Stimulated activated effector memory CD8-positive, alpha-beta T cell treated with anti-CD3 and anti-CD28 coated beads, Interleukin-12 subunit alpha, Interleukin-12 subunit beta, amount 100 ng/mL, for 72 hours (primary cell): ENCODE measurements around the gene FNIP2.
A peak's percentile ranks its signal among the peaks of the same experiment; 100 is the strongest.
"Not testable (repeated sequence)": the region's sequence is repeated elsewhere in the genome, so short reads cannot be mapped to it uniquely, and the experiment has no call there.

Source experiments
- ATAC-seq: fragments of 150-1000 bp; cut with Tn5 transposase; 2 replicates; pipeline ENCODE4 v1.10.0; 2021
- DNase-seq, 2 donors: peaks; one replicate each; pipeline ENCODE4 v3.0.0; 2021 to 2022; ENCODE audit warnings: low spot score in 2 of 2
- H3K27ac Mint-ChIP-seq: one replicate; pipeline ENCODE4 v1.8.0; 2022; ENCODE audit warnings: mild to moderate bottlenecking, mixed read lengths
- H3K36me3 Mint-ChIP-seq: one replicate; pipeline ENCODE4 v1.8.0; 2022; ENCODE audit warnings: mild to moderate bottlenecking, mixed read lengths
- H3K4me1 Mint-ChIP-seq: one replicate; pipeline ENCODE4 v1.8.0; 2022; ENCODE audit warnings: mixed read lengths
- H3K4me3 Mint-ChIP-seq: one replicate; pipeline ENCODE4 v1.8.0; 2022; ENCODE audit warnings: mild to moderate bottlenecking, mixed read lengths
- H3K9me3 Mint-ChIP-seq: one replicate; pipeline ENCODE4 v1.8.0; 2022; ENCODE audit warnings: mixed read lengths

Gene FNIP2

DNA sequence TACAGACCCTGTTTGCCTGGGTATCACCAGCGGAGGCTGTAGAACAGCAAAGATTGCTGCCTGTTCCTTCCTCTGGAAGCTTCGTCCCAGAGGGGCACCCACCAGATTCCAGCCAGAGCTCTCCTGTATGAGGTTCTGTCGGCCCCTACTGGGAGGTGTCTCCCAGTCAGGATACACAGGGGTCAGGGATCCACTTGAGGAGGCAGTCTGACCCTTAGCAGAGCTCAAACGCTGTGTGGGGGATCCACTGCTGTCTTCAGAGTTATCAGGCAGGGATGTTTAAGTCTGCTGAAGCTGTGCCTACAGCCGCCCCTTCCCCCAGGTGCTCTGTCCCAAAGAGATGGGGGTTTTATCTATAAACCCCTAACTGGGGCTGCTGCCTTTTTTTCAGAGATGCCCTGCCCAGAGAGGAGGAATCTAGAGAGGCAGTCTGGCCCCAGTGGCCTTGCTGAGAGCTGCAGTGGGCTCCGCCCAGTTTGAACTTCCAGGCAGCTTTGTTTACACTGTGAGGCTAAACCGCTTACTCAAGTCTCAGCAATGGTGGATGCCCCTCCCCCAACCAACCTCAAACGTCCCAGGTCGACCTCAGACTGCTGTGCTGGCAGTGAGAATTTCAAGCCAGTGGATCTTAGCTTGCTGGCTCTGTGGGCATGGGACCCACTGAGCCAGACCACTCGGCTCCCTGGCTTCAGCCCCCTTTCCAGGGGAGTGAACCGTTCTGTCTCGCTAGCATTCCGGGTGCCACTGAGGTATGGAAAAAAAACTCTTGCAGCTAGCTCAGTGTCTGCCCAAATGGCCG lies 133.7 kb downstream of the FNIP2 start:
- ATAC-seq (peak; percentile 79), DNase-seq (peak; percentile 14 to 55)
- peak overlapping the region; percentile 46 for H3K27ac Mint-ChIP-seq
- peaks cover 46% of the 10 kb centered on the region for H3K4me1 Mint-ChIP-seq
- H3K36me3 Mint-ChIP-seq, result peaks cover 19% of the 10 kb centered on the region
- H3K9me3 Mint-ChIP-seq, H3K4me3 Mint-ChIP-seq: not testable (repeated sequence)

DNA sequence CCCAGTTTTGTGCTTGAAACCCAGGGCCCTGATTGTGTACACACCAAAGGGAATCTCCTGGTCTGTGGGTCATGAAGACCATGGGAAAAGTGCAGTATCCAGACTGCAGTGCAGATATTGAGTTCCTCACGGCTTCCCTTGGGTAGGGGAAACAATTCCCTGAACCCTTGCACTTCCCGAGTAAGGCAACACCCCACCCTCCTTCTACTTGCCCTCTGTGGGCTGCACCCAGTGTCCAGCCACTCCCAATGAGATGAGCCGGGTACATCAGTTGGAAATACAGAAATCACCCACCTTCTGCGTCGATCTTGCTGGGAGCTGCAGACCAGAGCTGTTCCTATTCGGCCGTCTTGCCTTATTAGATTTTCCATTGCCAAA lies 134.2 kb downstream of the FNIP2 start:
- Mint-ChIP-seq H3K4me3 (no peak overlapping the region), H3K9me3 (peaks cover 3% of the 10 kb centered on the region), H3K36me3 (peaks cover 19% of the 10 kb centered on the region), H3K4me1 (peaks cover 44% of the 10 kb centered on the region), H3K27ac (peak overlapping the region; percentile 46)
- DNase-seq (no peak), ATAC-seq (no peak)

DNA sequence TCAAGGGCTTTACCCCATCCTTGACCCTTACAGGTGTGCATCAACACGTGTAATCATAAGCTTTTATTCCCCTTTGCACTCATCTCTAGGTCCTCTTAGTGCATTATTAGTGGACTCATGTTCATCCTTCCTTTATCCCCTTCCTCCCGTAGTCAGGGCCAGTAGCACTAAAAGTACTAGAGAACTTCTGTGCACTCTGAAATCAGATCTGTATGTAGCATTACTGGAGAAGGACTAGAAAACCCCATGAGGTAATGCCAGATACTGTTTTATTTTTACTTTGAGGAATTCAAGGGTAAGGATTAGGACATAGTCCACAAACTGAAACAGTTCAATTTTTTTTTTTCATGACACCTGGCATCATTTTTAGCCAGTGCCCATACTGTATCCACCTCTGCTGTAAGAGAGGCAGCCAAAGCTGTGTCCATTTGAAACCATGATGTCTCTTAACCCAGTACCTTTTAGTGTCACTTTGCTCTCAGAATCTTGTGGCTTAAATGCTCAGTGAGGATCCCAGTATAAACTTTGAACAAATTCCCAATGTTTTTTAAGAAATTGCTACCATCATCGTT lies 134.7 kb downstream of the FNIP2 start:
- H3K27ac Mint-ChIP-seq, result no peak overlapping the region
- H3K36me3 Mint-ChIP-seq, result peaks cover 19% of the 10 kb centered on the region
- no peak overlapping the region for H3K4me3 Mint-ChIP-seq
- ATAC-seq (no peak), DNase-seq (no peak)
- H3K4me1 Mint-ChIP-seq, result peaks cover 42% of the 10 kb centered on the region
- H3K9me3 Mint-ChIP-seq, result peaks cover 3% of the 10 kb centered on the region

DNA sequence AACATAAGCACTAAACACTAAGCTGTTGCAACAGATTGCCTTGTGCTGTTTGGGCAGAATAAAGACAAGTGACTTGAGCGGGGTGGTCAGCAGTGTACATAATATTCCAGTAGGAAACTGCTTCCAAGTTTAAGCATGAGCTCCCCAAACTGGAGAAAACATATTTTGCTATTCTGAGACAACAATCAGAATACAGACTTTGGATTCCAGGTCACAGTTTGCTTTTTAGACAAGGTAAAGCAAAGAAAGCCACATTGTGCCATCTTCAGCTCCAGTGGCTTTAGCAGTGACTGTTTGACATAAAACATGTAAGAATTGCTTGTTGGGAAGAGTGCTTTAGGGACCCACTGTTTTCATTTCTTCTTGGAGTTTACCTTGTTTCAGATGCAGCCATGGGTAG lies 136.0 kb downstream of the FNIP2 start:
- ATAC-seq (no peak), DNase-seq (no peak)
- Mint-ChIP-seq H3K9me3 (no peaks in the 10 kb centered on the region), H3K27ac (no peak overlapping the region), H3K4me3 (no peak overlapping the region), H3K36me3 (peaks cover 19% of the 10 kb centered on the region), H3K4me1 (peaks cover 32% of the 10 kb centered on the region)

GRCh38 chr4:158906073-158906472 lies 137.2 kb downstream of the FNIP2 start:
- peak overlapping the region; percentile 71 for H3K27ac Mint-ChIP-seq
- H3K4me1 Mint-ChIP-seq, result peaks cover 28% of the 10 kb centered on the region
- DNase-seq (no peak), ATAC-seq (peak; percentile 87)
- H3K4me3 Mint-ChIP-seq, result no peak overlapping the region
- H3K36me3 Mint-ChIP-seq, result peaks cover 19% of the 10 kb centered on the region
- H3K9me3 Mint-ChIP-seq, result no peaks in the 10 kb centered on the region

- no peaks in the 10 kb centered on the region for H3K36me3 Mint-ChIP-seq
- H3K27ac Mint-ChIP-seq, result no peak overlapping the region
Observed at GRCh38 chr4:158912390-158912789, 143.6 kb downstream of the FNIP2 start.

GRCh38 chr4:158912806-158913205 lies 144.0 kb downstream of the FNIP2 start:
- no peak for DNase-seq
- H3K27ac Mint-ChIP-seq, result no peak overlapping the region

More at GRCh38 chr4:158912390-158912789, 143.6 kb downstream of the FNIP2 start:
- Mint-ChIP-seq H3K4me3 (no peak overlapping the region), H3K4me1 (no peaks in the 10 kb centered on the region), H3K9me3 (no peaks in the 10 kb centered on the region)
- DNase-seq (no peak), ATAC-seq (no peak)

GRCh38 chr4:158913766-158914165 lies 144.9 kb downstream of the FNIP2 start:
- ATAC-seq (no peak), DNase-seq (no peak)
- no peak overlapping the region for H3K27ac Mint-ChIP-seq
- H3K4me1 Mint-ChIP-seq, result no peaks in the 10 kb centered on the region
- no peak overlapping the region for H3K4me3 Mint-ChIP-seq
- H3K9me3 Mint-ChIP-seq, result no peaks in the 10 kb centered on the region
- H3K36me3 Mint-ChIP-seq, result no peaks in the 10 kb centered on the region

More at GRCh38 chr4:158912806-158913205, 144.0 kb downstream of the FNIP2 start:
- Mint-ChIP-seq H3K4me3 (no peak overlapping the region), H3K4me1 (no peaks in the 10 kb centered on the region), H3K36me3 (no peaks in the 10 kb centered on the region), H3K9me3 (no peaks in the 10 kb centered on the region)
- ATAC-seq, result no peak

DNA sequence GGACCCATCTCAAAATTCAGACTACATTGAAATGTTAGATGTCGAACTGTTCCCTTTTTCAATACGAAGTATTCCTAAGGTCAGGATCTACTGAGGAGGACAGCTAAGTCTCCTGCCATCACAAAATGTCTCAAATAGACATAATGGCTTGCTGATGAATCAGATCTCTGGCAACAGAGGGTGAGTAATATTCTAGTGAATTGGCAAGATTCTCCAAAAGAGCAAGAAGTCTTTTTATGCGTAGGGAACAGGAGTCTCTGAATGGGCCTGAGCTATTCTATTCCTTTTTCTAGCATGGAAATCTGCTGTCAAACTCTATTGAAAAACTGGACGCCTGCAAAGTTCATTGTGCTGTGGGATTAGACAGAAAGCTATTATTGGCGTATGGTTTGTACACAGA lies 145.4 kb downstream of the FNIP2 start:
- H3K27ac Mint-ChIP-seq, result no peak overlapping the region
- H3K4me3 Mint-ChIP-seq, result no peak overlapping the region
- DNase-seq (no peak), ATAC-seq (no peak)
- no peaks in the 10 kb centered on the region for H3K36me3 Mint-ChIP-seq
- H3K9me3 Mint-ChIP-seq, result no peaks in the 10 kb centered on the region
- no peaks in the 10 kb centered on the region for H3K4me1 Mint-ChIP-seq

- DNase-seq (no peak), ATAC-seq (no peak)
- Mint-ChIP-seq H3K27ac (no peak overlapping the region), H3K4me1 (no peaks in the 10 kb centered on the region), H3K4me3 (no peak overlapping the region), H3K9me3 (no peaks in the 10 kb centered on the region), H3K36me3 (no peaks in the 10 kb centered on the region)
Observed at GRCh38 chr4:158915683-158916241, 146.9 kb downstream of the FNIP2 start.

- DNase-seq, H3K36me3 Mint-ChIP-seq, ATAC-seq, H3K4me1 Mint-ChIP-seq, H3K27ac Mint-ChIP-seq, H3K9me3 Mint-ChIP-seq, H3K4me3 Mint-ChIP-seq: not testable (repeated sequence)
Observed at GRCh38 chr4:158920452-158920996, 151.7 kb downstream of the FNIP2 start.

DNA sequence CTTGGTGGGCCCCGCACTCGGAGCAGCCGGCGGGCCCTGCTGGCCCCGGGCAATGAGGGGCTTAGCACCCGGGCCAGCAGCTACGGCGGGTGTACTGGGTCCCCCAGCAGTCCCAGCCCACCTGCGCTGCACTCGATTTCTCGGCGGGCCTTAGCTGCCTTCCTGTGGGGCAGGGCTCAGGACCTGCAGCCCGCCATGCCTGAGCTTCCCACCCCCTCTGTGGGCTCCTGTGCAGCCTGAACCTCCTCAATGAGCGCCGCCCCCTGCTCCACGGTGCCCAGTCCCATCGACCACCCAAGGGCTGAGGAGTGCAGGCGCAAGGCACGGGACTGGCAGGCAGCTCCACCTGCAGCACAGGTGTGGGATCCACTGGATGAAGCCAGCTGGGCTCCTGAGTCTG lies 158.9 kb downstream of the FNIP2 start:
- not testable (repeated sequence) for H3K27ac Mint-ChIP-seq, H3K9me3 Mint-ChIP-seq, H3K4me3 Mint-ChIP-seq, ATAC-seq, H3K36me3 Mint-ChIP-seq, DNase-seq
- peaks cover 11% of the 10 kb centered on the region for H3K4me1 Mint-ChIP-seq

DNA sequence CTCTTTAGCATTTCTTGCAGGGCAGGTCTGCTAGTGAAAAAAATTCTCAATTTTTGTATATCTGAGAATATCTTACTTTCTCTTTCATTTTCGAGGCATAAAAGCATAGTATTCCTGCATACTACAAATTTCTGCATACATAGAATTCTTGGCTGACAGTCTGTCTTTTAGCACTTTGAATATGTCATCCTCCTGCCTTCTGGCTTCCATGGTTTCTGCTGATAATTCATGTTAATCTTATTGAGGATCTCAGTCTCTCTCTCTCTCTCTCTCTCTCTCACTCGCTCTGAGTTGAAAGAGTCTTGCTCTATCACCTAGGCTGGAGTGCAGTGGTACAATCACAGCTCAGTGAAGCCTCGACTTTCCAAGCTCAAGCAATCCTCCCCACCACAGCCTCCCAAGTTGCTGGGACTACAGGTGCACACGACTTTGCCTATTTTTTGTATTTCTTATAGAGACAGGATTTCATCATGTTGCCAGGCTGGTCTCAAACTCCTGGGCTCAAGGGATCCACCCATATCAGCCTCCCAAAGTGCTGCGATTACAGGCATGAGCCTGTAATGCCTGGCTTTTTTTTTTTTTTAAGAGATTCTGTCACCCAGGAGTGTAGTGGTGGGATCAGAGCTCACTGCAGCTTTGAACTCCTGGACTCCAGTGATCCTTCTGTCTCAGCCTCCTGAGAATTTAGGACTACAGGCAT lies 161.3 kb downstream of the FNIP2 start:
- ATAC-seq (no peak), DNase-seq (no peak)
- H3K9me3 Mint-ChIP-seq, result no peaks in the 10 kb centered on the region
- H3K36me3 Mint-ChIP-seq, result no peaks in the 10 kb centered on the region
- peak overlapping the region; percentile 59 for H3K4me3 Mint-ChIP-seq
- H3K4me1 Mint-ChIP-seq, result peaks cover 11% of the 10 kb centered on the region
- H3K27ac Mint-ChIP-seq, result peak overlapping the region; percentile 78

GRCh38 chr4:158930639-158930972 lies 161.8 kb downstream of the FNIP2 start:
- no peaks in the 10 kb centered on the region for H3K36me3 Mint-ChIP-seq
- no peaks in the 10 kb centered on the region for H3K9me3 Mint-ChIP-seq
- no peak for DNase-seq
- ATAC-seq, result no peak
- peak overlapping the region; percentile 78 for H3K27ac Mint-ChIP-seq
- peaks cover 11% of the 10 kb centered on the region for H3K4me1 Mint-ChIP-seq
- H3K4me3 Mint-ChIP-seq, result peak overlapping the region; percentile 59

- peak in 1 of 2 donors; percentile 3 for DNase-seq
- Mint-ChIP-seq H3K27ac (no peak overlapping the region), H3K4me3 (no peak overlapping the region), H3K36me3 (no peaks in the 10 kb centered on the region), H3K4me1 (peaks cover 11% of the 10 kb centered on the region), H3K9me3 (no peaks in the 10 kb centered on the region)
- ATAC-seq, result no peak
Observed at GRCh38 chr4:158933236-158933635, 164.4 kb downstream of the FNIP2 start.
